ENCODE results near the gene E4F1.

DNA sequence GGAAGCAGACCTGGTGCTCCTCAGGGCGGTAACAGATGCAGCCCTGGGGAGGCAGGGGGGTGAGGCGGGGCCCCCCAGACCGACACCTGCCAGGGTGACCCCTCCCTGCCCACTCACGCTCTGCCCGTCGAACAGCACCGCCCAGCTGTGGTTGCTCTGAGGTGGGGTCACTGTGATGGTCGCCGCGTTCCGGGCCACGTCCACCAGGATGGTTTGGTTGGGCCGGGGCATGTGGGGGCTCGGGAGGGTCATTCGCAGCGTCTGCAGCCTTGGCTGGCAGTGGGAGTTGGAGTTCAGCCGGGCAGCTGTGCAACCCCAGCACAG lies 13.4 kb upstream of the E4F1 start:
- TF ChIP-seq, protein P1, sequence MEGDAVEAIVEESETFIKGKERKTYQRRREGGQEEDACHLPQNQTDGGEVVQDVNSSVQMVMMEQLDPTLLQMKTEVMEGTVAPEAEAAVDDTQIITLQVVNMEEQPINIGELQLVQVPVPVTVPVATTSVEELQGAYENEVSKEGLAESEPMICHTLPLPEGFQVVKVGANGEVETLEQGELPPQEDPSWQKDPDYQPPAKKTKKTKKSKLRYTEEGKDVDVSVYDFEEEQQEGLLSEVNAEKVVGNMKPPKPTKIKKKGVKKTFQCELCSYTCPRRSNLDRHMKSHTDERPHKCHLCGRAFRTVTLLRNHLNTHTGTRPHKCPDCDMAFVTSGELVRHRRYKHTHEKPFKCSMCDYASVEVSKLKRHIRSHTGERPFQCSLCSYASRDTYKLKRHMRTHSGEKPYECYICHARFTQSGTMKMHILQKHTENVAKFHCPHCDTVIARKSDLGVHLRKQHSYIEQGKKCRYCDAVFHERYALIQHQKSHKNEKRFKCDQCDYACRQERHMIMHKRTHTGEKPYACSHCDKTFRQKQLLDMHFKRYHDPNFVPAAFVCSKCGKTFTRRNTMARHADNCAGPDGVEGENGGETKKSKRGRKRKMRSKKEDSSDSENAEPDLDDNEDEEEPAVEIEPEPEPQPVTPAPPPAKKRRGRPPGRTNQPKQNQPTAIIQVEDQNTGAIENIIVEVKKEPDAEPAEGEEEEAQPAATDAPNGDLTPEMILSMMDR (conservative IDR thresholded peaks at IDR 0.05 in 1 of 2, IDR thresholded peaks at IDR 0.05 in 1 of 2; ENCODE audit: low read depth in 1 of 2, low read length in 2 of 2): no peak
- no peak for TF ChIP-seq EZH2 (IDR thresholded peaks at IDR 0.05; ENCODE audit: low read length, missing control alignments)

All from fibroblast of lung (primary cell).